ENCODE data around the gene FAM107B.

DNA sequence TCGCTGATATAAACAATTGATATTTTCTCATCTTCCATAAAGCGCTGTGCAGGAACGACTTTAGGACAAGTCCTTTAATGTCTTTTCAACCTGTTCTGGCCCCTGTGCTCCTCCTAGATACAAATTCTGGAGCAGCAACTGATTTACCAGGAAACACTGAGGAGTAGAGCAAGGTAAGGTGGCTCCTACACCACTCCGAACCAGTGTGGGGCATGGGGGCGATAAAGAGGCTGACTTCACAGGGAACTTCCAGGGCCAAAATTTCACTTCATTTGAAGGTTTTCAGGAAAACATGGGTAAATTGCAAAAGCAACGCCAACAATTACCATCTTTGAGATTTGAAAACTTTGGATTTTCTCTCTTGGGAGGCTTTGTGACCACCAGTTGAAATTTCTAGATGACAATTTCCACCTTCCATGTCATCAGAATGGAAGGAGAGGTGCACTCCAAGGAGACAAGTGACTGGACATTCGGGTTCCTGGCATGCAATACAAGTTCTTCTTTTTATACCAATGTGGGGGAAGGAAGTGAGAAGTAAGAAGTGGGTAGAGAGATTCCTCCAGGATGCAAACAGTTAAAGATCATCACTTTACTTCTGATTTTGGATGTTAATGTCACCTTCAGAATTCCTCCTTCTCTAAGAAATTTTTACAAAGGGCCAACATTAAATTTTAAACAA is 118.5 kb downstream of the FAM107B start:
- TF ChIP-seq POLR2A (IDR thresholded peaks at IDR 0.05) = no peak
- TF ChIP-seq, protein P1, sequence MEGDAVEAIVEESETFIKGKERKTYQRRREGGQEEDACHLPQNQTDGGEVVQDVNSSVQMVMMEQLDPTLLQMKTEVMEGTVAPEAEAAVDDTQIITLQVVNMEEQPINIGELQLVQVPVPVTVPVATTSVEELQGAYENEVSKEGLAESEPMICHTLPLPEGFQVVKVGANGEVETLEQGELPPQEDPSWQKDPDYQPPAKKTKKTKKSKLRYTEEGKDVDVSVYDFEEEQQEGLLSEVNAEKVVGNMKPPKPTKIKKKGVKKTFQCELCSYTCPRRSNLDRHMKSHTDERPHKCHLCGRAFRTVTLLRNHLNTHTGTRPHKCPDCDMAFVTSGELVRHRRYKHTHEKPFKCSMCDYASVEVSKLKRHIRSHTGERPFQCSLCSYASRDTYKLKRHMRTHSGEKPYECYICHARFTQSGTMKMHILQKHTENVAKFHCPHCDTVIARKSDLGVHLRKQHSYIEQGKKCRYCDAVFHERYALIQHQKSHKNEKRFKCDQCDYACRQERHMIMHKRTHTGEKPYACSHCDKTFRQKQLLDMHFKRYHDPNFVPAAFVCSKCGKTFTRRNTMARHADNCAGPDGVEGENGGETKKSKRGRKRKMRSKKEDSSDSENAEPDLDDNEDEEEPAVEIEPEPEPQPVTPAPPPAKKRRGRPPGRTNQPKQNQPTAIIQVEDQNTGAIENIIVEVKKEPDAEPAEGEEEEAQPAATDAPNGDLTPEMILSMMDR (IDR thresholded peaks at IDR 0.05) = no peak

All from right lobe of liver (tissue), 4 donors.